ENCODE data around the gene SPDYA. TPM values are rescaled to one million over a fixed set of nuclear protein-coding genes. Genes with fewer than 3 reads are reported as not detected.
A peak's percentile ranks its signal among the peaks of the same experiment; 100 is the strongest.

Gene SPDYA
- total and polyA plus RNA-seq, 4 donors: 0.59 to 5.3 (median 2.8) TPM; not detected in 1

DNA sequence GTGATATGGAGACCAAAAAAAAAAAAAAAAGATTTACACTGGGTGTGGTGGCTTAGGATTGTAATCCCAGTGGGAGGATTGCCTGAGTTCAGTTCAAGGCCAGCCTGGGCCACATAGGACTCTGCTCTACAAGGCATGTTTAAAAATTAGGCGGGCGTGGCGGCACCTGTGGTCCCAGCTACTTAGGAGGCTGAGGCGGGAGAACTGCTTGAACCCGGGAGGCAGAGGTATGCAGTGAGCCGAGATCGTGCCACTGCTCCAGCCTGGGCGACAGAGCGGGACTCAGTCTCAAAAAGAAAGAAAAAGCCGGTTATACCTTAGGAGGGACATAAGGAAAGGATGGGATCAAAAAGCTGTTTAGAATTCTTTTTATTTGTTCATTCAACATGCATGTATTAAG lies 707 bp upstream of the SPDYA start:
- 50 to 53% methylated on average over 10 of the region's 10 CpGs for WGBS, 2 donors
- no peaks in the 10 kb centered on the region for H3K4me1 ChIP-seq (ENCODE audit: control insufficient read depth in 1 of 2, insufficient read depth in 2 of 2, low read length in 2 of 2)
- DNase-seq (peak in 1 of 2 donors; percentile 69), ATAC-seq (ENCODE audit: low FRiP score) (peak; percentile 13)
- H3K27me3 ChIP-seq (ENCODE audit: control insufficient read depth in 1 of 2, insufficient read depth in 2 of 2, low read length in 1 of 2): no peaks in the 10 kb centered on the region
- H3K27ac ChIP-seq (ENCODE audit: low read depth in 1 of 2, low read length in 2 of 2): no peak overlapping the region
- H3K4me3 ChIP-seq (ENCODE audit: low read length in 2 of 2): no peak overlapping the region
- H3K9me3 ChIP-seq (ENCODE audit: control insufficient read depth, low read length): no peaks in the 10 kb centered on the region
- intact Hi-C loops (cut with DNase I): no loop called here
- H3K36me3 ChIP-seq (ENCODE audit: control insufficient read depth in 1 of 2, insufficient read depth in 2 of 2, low read length in 1 of 2): peaks cover 0 to 2% of the 10 kb centered on the region in 2 donors

DNA sequence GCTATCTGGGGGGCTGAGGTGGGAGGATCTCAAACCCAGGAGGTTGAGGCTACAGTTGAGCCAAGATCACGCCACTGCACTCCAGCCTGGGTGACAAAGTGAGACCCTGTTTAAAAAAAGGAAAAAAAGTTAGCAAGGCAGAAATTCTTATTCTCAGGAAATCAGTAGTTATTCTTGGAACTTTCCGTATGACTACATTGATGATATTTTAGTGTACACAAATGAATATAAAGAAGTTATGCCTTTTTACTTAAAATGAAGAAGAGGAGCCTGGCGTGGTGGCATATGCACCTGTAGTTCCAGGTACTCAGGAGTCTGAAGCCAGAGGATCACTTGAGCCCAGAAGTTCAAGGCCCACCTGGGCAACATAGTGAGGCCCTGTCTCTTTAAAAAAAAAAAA lies 7.4 kb downstream of the SPDYA start:
- ATAC-seq (ENCODE audit: low FRiP score): no peak
- no peak overlapping the region for H3K4me3 ChIP-seq (ENCODE audit: low read length in 2 of 2)
- H3K4me1 ChIP-seq (ENCODE audit: control insufficient read depth in 1 of 2, insufficient read depth in 2 of 2, low read length in 2 of 2): no peaks in the 10 kb centered on the region
- no peak for DNase-seq
- no peak overlapping the region for H3K27ac ChIP-seq (ENCODE audit: low read depth in 1 of 2, low read length in 2 of 2)
- H3K27me3 ChIP-seq (ENCODE audit: control insufficient read depth in 1 of 2, insufficient read depth in 2 of 2, low read length in 1 of 2): no peaks in the 10 kb centered on the region
- no peaks in the 10 kb centered on the region for H3K9me3 ChIP-seq (ENCODE audit: control insufficient read depth, low read length)
- 77 to 82% methylated on average over 3 of the region's 3 CpGs for WGBS, 2 donors
- no peaks in the 10 kb centered on the region for H3K36me3 ChIP-seq (ENCODE audit: control insufficient read depth in 1 of 2, insufficient read depth in 2 of 2, low read length in 1 of 2)
- intact Hi-C loops (cut with DNase I): no loop called here

DNA sequence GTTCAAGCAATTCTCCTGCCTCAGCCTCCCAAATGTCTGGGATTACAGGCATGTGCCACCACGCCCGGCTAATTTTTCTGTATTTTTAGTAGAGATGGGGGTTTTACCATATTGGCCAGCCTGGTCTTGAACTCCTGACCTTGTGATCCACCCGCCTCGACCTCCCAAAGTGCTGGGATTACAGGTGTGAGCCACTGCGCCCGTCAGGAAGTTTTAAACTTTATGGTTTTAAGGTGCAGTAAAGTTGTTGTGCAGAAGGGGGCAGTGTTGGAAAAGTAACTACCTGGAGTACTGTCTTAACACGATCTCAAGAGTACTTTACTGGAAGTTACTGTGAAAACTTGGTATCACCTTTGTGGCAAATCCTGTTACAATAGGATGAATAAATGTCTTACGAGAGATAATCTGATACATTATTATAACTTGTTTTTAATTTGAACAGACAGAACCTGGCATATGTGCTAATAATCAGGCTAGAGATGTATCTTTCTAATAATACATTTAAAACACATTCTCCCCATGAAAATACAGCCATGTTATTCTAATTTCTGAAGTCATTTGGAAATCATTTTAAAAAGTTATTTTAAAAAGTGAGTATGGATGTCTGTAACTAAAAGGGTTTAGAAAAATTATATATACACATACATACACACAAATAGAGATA lies 10.8 kb downstream of the SPDYA start:
- Histone ChIP-seq H3K36me3 (ENCODE audit: control insufficient read depth in 1 of 2, insufficient read depth in 2 of 2, low read length in 1 of 2) (no peaks in the 10 kb centered on the region), H3K4me3 (ENCODE audit: low read length in 2 of 2) (no peak overlapping the region), H3K27ac (ENCODE audit: low read depth in 1 of 2, low read length in 2 of 2) (no peak overlapping the region), H3K27me3 (ENCODE audit: control insufficient read depth in 1 of 2, insufficient read depth in 2 of 2, low read length in 1 of 2) (no peaks in the 10 kb centered on the region), H3K4me1 (ENCODE audit: control insufficient read depth in 1 of 2, insufficient read depth in 2 of 2, low read length in 2 of 2) (no peaks in the 10 kb centered on the region), H3K9me3 (ENCODE audit: control insufficient read depth, low read length) (no peaks in the 10 kb centered on the region)
- WGBS, 2 donors: 5 to 7% methylated on average over 8 of the region's 8 CpGs
- DNase-seq: no peak
- intact Hi-C loops (cut with DNase I): no loop called here
- ATAC-seq (ENCODE audit: low FRiP score): peak; percentile 76

DNA sequence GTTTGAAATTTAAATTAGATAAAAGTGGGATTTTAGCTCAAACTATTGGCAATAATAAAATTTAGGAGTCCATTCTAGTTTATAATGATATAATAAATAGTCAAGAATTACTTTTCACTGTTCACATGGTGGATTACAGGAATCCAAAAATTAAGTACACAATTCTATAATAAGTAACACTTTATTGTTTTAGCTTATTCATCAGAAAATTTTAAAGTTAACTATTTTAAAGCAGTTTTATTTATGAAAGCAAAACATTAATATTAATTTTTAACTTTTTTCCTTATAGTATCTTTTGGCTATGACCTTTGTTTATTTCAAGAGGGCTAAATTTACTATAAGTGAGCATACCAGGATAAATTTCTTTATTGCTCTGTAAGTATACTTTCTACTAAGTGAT lies 11.4 kb downstream of the SPDYA start:
- intact Hi-C loops (cut with DNase I): no loop called here
- H3K27ac ChIP-seq (ENCODE audit: low read depth in 1 of 2, low read length in 2 of 2): no peak overlapping the region
- no peaks in the 10 kb centered on the region for H3K4me1 ChIP-seq (ENCODE audit: control insufficient read depth in 1 of 2, insufficient read depth in 2 of 2, low read length in 2 of 2)
- no peaks in the 10 kb centered on the region for H3K9me3 ChIP-seq (ENCODE audit: control insufficient read depth, low read length)
- no peak for ATAC-seq (ENCODE audit: low FRiP score)
- H3K36me3 ChIP-seq (ENCODE audit: control insufficient read depth in 1 of 2, insufficient read depth in 2 of 2, low read length in 1 of 2): no peaks in the 10 kb centered on the region
- no peak overlapping the region for H3K4me3 ChIP-seq (ENCODE audit: low read length in 2 of 2)
- no peak for DNase-seq
- H3K27me3 ChIP-seq (ENCODE audit: control insufficient read depth in 1 of 2, insufficient read depth in 2 of 2, low read length in 1 of 2): no peaks in the 10 kb centered on the region

DNA sequence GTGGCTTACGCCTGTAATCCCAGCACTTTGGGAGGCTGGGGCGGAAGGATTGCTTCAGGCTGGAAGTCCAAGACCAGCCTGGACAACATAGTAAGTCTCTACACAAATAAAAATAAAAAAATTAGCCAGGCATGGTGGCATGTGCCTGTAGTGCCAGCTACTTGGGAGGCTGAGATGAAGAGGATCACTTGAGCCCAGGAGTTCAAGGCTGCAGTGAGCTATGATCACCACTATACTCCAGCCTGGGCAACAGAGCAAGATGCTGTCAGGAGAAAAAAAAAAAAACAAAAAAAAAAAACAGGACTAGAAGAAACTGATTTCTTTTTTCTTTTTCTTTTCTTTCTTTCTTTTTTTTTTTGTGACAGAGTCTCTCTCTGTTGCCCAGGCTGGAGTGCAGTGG lies 13.6 kb downstream of the SPDYA start:
- Histone ChIP-seq H3K9me3 (ENCODE audit: control insufficient read depth, low read length) (no peaks in the 10 kb centered on the region), H3K4me3 (ENCODE audit: low read length in 2 of 2) (no peak overlapping the region), H3K36me3 (ENCODE audit: control insufficient read depth in 1 of 2, insufficient read depth in 2 of 2, low read length in 1 of 2) (no peaks in the 10 kb centered on the region), H3K27ac (ENCODE audit: low read depth in 1 of 2, low read length in 2 of 2) (no peak overlapping the region), H3K27me3 (ENCODE audit: control insufficient read depth in 1 of 2, insufficient read depth in 2 of 2, low read length in 1 of 2) (no peaks in the 10 kb centered on the region), H3K4me1 (ENCODE audit: control insufficient read depth in 1 of 2, insufficient read depth in 2 of 2, low read length in 2 of 2) (no peaks in the 10 kb centered on the region)
- 97% methylated on average over 2 of the region's 2 CpGs for WGBS, 2 donors
- ATAC-seq (ENCODE audit: low FRiP score) (no peak), DNase-seq (no peak)
- intact Hi-C loops (cut with DNase I): no loop called here

DNA sequence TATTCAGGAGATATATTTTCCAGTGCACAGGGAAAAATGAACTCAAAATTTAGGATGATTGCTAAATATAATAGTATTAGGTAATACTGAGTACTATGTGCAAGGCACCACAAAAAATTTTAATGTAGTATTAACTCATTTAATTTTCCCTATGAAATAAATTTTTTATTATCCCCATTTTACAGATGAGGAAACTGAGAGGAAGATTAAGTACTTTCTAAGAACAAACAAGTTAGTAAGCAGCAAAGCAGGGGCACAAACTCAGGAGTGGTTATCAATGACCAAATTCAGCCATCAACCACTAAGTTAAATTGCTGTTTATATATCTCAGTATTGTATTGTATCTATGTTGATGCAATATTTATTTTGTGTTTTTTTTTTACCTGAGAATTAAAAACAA lies 14.2 kb downstream of the SPDYA start:
- intact Hi-C loops (cut with DNase I): no loop called here
- H3K4me1 ChIP-seq (ENCODE audit: control insufficient read depth in 1 of 2, insufficient read depth in 2 of 2, low read length in 2 of 2): no peaks in the 10 kb centered on the region

DNA sequence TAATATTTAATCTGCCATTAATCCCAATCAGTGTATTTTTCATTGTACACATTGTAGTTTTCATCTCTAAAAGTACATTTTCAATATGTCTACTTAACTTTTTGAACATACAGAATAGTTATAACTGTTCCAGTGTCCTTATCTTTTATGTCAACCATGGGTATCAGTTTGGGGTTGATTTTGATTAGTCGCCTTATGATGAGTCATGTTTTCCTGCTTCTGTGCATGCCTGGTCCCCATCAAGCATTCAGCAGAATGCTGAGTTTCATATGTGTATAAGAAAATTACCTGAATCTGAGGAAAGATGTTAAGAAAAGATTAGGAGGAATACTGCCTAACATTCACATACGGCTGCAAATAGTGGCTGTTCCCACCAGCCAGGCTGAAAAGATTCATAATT lies 17.7 kb downstream of the SPDYA start:
- no peaks in the 10 kb centered on the region for H3K27me3 ChIP-seq (ENCODE audit: control insufficient read depth in 1 of 2, insufficient read depth in 2 of 2, low read length in 1 of 2)
- no peak overlapping the region for H3K4me3 ChIP-seq (ENCODE audit: low read length in 2 of 2)
- 53 to 68% methylated on average over 2 of the region's 2 CpGs for WGBS, 2 donors
- intact Hi-C loops (cut with DNase I): no loop called here
- H3K27ac ChIP-seq (ENCODE audit: low read depth in 1 of 2, low read length in 2 of 2): no peak overlapping the region
- no peaks in the 10 kb centered on the region for H3K9me3 ChIP-seq (ENCODE audit: control insufficient read depth, low read length)
- no peaks in the 10 kb centered on the region for H3K36me3 ChIP-seq (ENCODE audit: control insufficient read depth in 1 of 2, insufficient read depth in 2 of 2, low read length in 1 of 2)
- DNase-seq: no peak
- ATAC-seq (ENCODE audit: low FRiP score): no peak
- no peaks in the 10 kb centered on the region for H3K4me1 ChIP-seq (ENCODE audit: control insufficient read depth in 1 of 2, insufficient read depth in 2 of 2, low read length in 2 of 2)

More for the DNA sequence above, 14.2 kb downstream of the SPDYA start:
- Histone ChIP-seq H3K27ac (ENCODE audit: low read depth in 1 of 2, low read length in 2 of 2) (no peak overlapping the region), H3K9me3 (ENCODE audit: control insufficient read depth, low read length) (no peaks in the 10 kb centered on the region), H3K4me3 (ENCODE audit: low read length in 2 of 2) (no peak overlapping the region), H3K36me3 (ENCODE audit: control insufficient read depth in 1 of 2, insufficient read depth in 2 of 2, low read length in 1 of 2) (no peaks in the 10 kb centered on the region), H3K27me3 (ENCODE audit: control insufficient read depth in 1 of 2, insufficient read depth in 2 of 2, low read length in 1 of 2) (no peaks in the 10 kb centered on the region)
- ATAC-seq (ENCODE audit: low FRiP score) (no peak), DNase-seq (no peak)

DNA sequence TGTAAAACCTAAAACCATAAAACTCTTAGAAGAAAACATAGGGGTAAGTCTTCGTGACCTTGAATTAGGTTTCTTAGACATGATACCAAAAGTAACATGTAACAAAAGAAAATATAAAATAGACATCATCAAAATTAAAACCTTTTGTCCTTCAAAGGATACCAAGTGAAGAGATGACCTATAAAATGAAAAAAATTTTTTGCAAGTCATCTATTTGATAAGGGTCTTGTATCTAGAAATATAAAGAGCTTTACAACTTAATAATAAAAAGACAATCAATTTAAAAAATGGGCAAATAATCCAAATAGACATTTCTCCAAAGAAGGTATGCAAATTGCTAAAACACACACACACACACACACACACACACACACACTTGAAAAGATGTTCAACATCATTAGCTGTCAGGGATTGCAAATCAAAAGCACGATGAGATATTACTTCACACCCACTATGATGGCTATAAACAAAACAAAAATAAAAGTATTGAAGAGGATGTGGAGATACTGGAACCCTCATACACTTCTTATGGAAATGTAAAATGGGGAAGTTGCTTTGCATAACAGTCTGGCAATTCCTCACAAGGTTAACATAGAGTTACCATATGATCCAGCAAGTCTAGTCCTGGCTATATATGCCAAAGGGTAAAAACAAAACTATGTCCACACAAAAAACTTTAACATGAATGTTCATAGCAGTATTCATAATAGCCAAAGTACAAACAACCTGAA lies 23.3 kb downstream of the SPDYA start:
- DNase-seq (no peak), ATAC-seq (ENCODE audit: low FRiP score) (no peak)
- Histone ChIP-seq H3K4me3 (ENCODE audit: low read length in 2 of 2) (no peak overlapping the region), H3K36me3 (ENCODE audit: control insufficient read depth in 1 of 2, insufficient read depth in 2 of 2, low read length in 1 of 2) (no peaks in the 10 kb centered on the region), H3K4me1 (ENCODE audit: control insufficient read depth in 1 of 2, insufficient read depth in 2 of 2, low read length in 2 of 2) (no peaks in the 10 kb centered on the region), H3K27ac (ENCODE audit: low read depth in 1 of 2, low read length in 2 of 2) (no peak overlapping the region), H3K9me3 (ENCODE audit: control insufficient read depth, low read length) (no peaks in the 10 kb centered on the region), H3K27me3 (ENCODE audit: control insufficient read depth in 1 of 2, insufficient read depth in 2 of 2, low read length in 1 of 2) (no peaks in the 10 kb centered on the region)
- intact Hi-C loops (cut with DNase I): no loop called here
- WGBS, 2 donors: 94% methylated on average over 2 of the region's 2 CpGs

DNA sequence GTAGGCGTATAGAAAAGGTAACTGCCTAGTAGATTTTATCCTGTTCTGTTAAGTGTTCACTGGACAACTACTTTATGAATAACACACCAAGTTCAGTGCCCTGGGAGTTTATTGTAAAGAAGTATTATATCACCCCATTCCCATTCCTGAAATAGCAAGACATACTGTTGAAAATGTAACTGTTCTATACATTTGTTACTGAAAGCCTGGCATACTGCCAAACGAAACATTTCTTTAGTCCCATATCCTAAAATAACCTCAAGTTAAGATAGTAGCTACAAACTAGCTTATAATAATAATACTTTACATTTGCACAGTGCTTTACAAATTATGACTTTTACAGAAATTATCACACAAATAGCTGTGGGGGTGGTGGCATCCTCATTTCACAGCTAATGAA lies 25.1 kb downstream of the SPDYA start:
- Histone ChIP-seq H3K4me1 (ENCODE audit: control insufficient read depth in 1 of 2, insufficient read depth in 2 of 2, low read length in 2 of 2) (no peaks in the 10 kb centered on the region), H3K27ac (ENCODE audit: low read depth in 1 of 2, low read length in 2 of 2) (no peak overlapping the region), H3K36me3 (ENCODE audit: control insufficient read depth in 1 of 2, insufficient read depth in 2 of 2, low read length in 1 of 2) (no peaks in the 10 kb centered on the region), H3K4me3 (ENCODE audit: low read length in 2 of 2) (no peak overlapping the region), H3K27me3 (ENCODE audit: control insufficient read depth in 1 of 2, insufficient read depth in 2 of 2, low read length in 1 of 2) (no peaks in the 10 kb centered on the region), H3K9me3 (ENCODE audit: control insufficient read depth, low read length) (no peaks in the 10 kb centered on the region)
- ATAC-seq (ENCODE audit: low FRiP score) (no peak), DNase-seq (no peak)
- WGBS, 2 donors: 12% methylated on average over 2 of the region's 2 CpGs
- intact Hi-C loops (cut with DNase I): no loop called here

Data from aorta (tissue), 5 donors.